G401.6 (cell line): ENCODE results near the gene SRP9.
A peak's percentile ranks its signal among the peaks of the same experiment; 100 is the strongest.
"Not testable (repeated sequence)": the region's sequence is repeated elsewhere in the genome, so short reads cannot be mapped to it uniquely, and the experiment has no call there.

Experiments used
- FAIRE-seq: peaks from 2 replicates; lab custom pipeline; 2012; peaks lifted over from hg19 to GRCh38; lab: Jason Lieb, UNC

Gene SRP9

DNA sequence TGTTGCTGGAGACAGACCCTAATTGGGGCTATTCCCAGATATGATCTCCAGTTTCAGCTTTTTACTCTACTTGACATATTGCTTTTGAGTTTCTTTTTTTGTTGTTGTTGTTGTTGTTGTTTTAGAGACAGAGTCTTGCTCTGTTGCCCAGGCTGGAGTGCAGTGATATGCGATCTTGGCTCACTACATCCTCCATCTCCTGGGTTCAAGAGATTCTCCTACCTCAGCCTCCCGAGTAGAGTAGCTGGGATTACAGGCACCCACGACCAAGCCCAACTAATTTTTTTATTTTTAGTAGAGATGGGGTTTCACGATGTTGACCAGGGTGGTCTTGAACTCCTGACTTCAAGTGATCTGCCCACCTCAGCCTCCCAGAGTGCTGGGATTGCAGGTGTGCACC lies 1.3 kb upstream of the SRP9 start:
- FAIRE-seq, result no peak

DNA sequence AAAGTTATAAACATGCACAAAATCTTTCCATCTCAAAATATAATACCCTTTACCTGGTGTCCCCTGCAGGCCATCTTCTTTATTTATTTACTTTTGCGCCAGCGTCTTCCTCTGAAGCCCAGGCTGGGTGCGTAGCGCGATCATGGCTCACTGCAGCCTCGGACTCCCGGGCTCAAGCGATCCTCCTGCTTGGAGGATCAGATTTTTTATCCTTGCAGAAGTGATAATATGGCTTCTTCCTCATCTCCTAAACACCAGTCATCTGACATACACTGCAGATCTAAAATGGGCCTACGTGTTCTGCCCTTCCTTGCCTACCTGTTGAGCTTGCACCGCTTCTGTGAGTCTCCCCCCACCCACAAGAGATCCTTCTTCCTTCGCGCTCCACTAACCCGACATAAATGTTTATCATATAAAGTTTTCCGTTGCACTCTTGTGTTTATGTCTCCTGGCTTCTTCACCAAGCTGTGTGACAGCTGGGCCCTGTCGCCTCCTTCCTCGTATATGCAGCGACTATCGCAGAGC lies 506 bp upstream of the SRP9 start:
- FAIRE-seq, result no peak

DNA sequence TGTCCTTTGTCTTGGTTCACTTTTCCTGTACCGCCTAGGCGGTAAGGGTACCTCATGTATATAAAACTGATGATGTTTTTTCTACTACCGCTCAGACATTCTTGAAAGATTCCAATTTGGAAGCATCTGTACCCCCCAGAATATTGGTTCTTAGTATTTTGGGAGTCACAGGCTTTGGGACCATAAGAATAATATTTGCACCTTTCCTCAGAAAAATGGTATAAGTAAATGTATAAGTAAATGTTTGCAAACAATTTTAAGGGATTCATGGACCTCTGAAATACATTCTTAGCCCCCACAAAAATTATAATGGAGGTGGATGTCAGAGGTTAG lies 677 bp downstream of the SRP9 start:
- no peak for FAIRE-seq

DNA sequence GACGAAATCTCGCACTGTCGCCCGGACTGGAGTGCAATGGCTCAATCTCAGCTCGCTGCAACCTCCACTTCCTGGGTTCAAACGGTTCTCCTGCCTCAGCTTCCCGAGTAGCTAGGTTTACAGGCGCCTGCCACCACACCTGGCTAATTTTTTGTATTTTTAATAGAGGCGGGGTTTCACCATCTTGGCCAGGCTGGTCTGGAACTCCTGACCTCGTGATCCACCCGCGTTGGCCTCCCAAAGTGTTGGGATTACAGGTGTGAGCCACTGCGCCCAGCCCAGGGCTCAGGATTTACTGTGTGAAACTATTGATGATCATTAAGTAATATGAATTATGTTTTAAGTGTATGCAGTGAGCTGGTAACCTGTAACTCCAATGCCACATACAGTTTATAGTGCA lies 1.5 kb downstream of the SRP9 start:
- FAIRE-seq, result not testable (repeated sequence)

DNA sequence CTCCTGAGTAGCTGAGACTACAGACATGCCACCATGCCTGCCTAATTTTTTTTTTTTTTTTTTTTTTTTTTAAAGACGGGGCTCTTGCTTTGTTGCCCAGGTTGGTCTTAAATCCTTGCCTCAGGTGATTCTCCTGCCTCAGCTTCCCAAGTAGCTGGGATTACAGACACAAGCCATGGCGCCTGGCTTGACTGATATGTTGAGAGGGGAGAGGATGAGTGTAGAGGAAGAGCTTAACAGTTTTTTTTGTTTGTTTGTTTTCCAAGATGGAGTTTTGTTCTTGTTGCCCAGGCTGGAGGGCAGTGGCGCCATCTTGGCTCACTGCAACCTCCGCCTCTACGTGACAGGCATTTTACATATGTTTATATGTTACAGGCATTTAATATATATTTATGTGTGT lies 2.5 kb downstream of the SRP9 start:
- FAIRE-seq, result no peak

DNA sequence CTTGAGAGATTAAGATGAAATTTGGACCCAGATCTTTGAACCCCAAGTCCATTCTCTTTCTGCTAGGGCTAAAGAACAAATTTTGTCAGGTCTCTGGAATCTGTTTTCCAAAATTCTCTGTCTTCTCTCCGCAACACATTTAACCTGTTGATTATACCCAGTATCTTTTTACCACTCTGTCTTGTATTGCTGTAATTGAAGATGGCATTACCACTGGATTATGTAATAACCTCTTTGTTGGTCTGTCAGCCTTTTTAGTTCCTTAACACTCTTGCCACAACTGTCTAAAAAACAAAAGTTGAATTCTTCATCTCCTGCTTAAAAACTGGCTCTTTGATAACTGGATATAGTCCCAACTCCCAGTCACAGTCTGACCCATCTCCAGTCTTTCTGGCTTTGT lies 3.0 kb downstream of the SRP9 start:
- FAIRE-seq, result no peak

DNA sequence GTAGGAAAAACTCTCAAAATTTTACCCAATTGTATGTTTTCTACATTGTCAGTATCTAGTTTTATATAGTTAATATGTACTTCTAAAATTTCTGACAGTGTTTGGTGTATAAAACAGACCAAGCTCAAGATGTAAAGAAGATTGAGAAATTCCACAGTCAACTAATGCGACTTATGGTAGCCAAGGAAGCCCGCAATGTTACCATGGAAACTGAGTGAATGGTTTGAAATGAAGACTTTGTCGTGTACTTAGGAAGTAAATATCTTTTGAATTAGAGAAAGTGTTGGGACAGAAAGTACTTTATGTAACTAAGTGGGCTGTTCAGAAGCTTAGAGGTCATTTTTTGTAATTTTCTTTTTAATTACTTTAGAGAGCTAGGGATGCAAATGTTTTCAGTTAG lies 11.5 kb downstream of the SRP9 start:
- peak; percentile 46 for FAIRE-seq

DNA sequence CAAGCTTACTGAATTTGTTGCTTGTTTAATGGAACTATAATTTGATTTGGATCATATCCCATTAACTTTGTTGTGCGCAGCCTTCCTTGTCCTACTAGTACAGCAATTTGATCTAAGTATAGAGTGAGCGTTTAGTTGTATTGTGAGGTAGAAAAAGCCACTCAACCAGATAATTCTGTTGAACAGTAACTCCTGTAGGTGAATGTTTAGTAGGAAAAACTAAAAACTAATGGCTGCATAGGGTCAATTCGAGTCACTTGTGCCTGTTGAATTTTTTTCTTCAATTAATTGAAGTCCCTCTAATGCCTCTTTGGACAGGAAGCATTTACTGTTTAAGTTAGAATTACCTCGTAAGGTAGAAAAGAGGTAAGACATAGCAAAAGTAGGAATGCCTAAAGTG lies 17.3 kb downstream of the SRP9 start:
- FAIRE-seq, result no peak

DNA sequence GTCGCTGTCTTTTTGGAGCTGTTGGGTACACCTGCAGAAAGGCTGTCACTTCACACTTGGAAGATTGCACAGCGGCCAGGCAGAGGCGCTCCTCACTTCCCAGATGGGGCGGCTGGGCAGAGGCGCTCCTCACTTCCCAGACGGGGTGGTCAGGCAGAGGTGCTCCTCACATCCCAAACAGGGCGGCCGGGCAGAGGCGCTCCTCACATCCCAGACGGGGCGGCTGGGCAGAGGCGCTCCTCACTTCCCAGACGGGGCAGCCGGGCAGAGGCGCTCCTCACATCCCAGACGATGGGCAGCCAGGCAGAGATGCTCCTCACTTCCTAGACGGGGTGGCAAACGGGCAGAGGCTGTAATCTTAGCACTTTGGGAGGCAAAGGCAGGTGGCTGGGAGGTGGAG lies 18.5 kb downstream of the SRP9 start:
- FAIRE-seq, result not testable (repeated sequence)

DNA sequence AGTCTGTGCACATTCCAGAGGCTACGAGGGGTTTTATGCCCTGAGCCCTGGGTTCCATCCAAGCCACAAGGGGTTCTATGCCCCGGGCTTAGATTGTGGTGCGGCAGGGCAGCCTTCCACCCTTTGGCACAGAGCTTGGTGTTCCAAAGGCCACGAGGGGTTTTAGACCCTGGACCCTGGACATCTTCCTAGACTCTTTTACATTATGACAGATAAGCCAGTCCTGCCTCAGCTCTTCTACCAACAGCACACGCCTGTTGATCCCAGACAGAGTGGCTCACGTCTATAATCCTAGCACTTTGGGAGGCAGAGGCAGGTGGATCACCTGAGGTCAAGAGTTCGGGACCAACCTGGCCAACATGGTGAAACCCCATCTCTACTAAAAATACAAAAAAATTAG lies 23.5 kb downstream of the SRP9 start:
- not testable (repeated sequence) for FAIRE-seq

DNA sequence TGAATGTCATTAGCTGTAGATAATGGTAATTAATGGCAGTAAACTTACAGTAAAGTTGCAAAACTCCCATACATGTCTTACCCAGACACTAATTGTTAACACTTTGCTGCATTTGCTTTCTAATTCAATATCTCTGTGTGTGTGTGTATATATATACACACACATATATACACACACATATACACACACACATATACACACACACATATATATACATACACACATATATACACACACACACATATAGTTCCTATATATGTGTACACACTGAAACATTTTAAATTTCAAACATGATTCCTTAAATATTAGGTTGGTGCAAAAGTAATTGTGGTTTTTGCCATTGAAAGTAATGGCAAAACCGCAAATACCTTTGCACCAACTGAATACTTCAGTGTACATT lies 28.6 kb downstream of the SRP9 start:
- FAIRE-seq, result no peak

DNA sequence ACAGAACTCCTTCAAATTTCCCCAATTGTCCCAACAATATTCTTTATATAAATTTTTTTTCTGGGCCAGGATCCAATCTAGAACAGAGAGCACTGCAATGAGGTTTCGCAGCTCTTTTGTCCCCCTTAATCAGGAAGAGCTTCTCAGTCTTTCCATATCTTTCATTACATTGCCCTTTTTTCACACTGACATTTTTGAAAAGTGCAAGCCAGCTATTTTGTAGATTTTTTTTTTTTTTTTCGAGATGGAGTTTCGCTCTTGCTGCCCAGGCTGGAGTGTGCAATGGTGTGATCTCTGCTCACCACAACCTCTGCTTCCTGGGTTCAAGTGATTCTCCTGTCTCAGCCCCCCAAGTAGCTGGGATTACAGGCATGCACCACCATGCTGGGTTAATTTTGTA lies 29.1 kb downstream of the SRP9 start:
- FAIRE-seq, result not testable (repeated sequence)

DNA sequence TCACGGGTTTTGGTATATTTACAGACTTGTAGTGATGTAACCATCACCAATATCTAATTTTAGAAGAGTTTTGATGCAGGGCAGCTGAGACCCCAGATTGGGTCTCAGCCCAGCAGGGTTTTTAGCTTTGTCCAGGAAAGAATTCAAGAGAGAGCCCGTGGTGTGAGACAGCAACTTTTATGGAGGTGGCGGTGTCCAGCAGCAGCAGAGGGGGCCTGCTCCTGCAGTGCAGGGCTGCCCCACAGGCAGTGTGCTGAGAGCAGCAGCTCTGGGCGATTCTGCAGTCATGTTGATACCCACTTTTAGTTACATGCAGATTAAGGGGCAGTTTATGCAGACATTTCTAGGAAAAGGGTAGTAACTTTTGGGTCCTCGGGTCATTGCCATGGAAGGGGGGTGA lies 30.5 kb downstream of the SRP9 start:
- no peak for FAIRE-seq

DNA sequence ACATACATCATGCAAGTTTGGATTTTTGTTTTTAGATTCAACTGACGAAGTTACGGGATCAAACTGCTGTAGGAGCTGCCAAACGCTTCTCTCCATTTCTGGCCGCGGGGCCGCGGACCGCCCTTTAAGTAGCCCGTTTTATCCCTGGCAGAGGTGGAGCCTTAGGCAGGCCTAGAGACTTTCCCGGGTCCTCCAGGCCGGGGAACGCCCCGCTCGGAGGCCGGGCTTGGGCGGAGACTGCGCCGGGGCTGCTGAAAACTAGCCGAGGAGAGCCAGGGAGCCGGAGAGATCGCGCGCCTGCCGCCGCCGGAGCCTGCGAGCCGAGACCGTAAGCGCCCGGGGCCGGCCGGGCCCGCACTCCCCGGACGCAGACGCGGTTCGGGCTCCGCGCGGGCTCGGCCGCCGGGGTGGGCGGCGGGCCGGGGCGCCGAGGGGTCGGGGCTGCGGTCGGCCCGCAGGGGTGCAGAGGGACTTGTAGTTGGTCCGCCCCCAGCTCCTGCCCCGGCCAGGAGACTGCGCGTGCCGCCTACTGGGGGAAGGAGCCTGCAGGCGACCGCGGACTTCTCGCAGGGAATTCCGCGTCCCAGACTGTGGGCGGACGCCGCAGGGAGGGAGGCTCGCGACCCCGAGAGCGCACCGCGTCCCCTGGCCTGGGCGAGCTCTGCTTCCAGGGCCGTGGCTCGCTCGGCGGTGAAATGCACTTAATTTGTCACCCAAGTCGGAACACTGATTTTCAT lies 32.4 kb downstream of the SRP9 start, which contains the start of gene EPHX1:
EPHX1 (plus strand) TSS at position 283 of the 737 bp plus-strand sequence. CDS start 18,606 bp downstream, outside the sequence.
- FAIRE-seq, result peak; percentile 88

DNA sequence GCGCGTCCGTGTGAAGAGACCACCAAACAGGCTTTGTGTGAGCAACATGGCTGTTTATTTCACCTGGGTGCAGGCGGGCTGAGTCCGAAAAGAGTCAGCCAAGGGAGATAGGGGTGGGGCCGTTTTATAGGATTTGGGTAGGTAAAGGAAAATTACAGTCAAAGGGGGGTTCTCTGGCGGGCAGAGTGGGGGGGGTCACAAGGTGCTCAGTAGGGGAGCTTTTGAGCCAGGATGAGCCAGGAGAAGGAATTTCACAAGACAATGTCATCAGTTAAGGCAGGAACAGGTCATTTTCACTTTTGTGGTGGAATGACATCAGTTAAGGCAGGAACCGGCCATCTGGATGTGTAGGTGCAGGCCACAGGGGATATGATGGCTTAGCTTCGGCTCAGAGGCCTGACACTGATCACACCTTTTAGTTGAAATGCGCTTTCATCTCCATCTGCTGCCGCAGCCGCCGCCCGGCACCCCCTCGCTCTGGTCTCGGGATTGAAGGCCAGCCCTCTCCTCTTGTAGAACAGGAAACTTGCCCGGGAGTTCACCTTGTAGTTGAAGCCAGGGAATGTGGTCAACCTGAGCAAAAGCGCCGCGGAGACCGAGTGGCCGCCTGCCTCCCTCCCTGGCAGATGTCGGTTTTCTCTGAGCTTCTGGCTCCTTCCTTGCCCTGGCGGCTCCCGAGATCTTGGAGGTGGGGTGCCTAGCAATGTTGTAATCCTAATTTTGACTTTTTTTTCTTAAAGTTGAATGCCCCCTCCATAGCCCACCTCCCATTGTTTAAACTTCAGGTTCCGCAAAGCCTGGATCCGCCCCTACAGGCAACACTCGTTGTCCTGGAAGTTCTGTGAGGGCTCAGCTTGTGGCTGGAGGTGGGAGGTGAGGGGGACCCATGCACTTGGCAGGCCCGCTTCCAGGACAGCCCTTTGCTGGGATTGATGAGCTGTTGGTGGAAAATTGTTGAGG lies 33.2 kb downstream of the SRP9 start:
- not testable (repeated sequence) for FAIRE-seq

DNA sequence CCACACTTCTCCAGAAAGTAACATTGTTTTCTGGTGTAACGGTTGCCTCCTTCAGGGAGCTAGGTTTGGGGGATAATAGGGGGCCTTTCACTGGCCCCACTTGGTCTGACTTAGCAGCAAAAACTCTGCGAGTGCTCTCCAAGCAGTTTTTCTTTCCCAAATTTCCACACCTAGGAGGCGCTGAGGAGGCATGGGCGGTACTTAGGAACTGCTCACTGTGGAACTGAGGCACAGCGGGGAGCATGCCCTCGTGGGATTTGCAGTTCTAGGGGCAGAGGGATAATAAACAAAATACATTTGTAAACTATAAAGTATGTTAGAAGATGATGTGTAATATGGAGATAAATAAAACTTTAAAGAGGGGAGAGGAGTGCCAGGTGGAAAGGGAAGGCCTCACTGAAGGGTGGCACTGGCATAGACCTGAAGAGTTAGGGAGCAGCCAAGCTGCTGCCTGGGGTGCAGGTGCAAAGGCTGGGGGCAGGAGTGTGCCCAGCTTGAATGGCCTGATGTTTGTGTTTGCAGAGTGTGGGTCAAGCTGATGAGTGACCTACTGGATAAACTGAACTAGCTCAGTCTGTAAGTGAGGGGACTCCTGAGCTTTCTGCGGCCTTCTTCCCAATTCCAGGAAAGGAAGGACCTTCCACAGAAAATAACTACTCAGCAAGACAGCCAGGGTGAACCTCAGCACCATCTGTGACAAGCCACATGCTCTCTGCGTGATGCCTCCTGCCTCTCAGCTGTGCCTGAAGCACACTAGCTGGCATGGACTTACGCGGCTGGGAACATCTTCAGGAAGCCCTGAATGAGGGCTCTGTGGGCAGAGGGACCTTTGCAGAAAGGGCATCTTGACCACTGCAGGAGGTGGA lies 34.2 kb downstream of the SRP9 start:
- FAIRE-seq, result no peak

DNA sequence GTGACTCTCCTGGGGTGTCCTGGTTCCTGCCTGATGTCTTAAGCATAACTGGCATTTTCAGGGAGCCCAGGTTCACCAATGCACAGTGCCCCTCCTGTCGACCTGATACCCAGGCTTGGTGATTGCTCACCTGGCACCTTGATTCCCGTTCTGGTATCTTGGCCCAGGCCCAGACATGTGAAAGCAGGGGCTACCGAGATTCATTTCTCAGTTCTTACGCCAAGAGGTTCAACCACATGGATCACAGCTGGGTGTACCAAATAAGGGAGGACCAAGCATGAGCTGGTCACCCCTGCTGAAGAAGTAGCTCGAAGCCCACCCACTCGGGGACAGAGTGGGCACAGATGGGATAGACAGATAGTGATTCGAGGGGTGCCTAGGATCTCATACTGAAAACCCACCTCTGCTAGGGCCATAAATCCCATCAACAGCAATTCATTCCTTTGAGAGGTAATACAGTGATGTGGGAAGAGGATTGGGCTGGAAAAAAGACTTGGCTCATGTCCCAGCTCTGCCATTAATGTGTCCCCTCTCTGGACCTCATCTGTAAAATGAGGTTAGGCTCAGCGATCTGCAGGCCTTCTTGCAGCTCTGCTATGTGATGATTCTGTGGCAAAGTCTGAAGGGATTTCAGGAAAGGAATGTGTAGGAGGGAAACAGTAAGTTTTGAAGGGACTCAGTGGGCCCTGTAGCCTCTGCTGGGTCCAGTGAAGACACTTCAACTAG lies 35.0 kb downstream of the SRP9 start:
- FAIRE-seq, result no peak

DNA sequence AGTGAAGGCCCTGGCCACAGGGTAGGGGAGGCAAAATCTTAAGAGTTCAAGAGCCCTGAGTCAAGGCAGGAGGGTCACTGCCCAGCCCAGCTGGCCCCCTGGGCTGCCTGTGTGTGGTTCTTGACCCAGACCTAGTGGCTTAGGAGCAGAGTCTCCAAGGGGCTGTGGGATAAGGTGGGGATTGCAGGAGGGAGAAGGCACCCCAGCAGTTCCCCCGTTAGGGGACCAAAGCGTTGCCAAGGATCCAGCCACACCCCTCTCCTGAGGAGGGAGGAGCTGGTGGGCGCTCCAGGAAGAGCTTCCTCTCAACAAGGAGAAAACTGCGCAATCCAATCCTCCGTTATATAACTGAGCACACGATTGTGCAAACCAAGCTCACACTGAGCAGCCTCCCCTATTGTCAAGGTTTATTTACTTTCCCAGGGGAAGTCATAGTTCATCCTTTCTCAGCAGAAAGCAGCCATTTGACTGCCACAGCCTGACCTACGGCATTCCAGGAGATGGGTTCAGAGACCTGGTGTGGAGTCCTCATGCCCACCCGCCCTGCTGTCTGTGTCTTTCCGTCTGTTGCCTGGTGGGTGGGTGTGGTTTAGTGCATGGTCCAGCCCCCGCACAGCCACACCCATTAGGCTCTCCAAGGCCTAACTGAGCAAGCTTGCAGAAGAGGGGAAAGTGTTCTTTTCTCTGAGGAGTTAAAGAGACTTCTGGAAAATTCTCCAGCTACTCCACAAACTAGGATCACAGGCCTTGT lies 35.8 kb downstream of the SRP9 start:
- no peak for FAIRE-seq

DNA sequence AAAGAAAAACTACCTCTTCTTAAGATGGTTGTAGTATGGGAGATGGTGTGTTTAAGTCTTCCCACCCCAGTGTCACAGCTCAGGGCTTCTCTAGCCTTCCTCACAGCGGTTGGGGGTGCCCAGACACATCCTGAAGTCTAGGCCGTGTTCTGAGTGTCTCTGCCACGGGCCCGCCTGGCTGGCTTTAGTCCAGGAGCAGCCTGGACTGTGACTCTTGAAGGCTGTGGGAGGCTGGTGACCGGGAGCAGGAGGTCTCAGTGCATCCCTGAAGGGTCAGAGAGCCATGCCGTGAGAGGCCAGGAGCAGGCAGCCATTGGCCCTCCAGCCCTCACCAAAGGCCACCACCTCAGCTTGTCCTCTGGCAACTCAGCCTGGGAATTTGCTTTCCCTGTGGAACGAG lies 36.8 kb downstream of the SRP9 start:
- FAIRE-seq, result no peak

DNA sequence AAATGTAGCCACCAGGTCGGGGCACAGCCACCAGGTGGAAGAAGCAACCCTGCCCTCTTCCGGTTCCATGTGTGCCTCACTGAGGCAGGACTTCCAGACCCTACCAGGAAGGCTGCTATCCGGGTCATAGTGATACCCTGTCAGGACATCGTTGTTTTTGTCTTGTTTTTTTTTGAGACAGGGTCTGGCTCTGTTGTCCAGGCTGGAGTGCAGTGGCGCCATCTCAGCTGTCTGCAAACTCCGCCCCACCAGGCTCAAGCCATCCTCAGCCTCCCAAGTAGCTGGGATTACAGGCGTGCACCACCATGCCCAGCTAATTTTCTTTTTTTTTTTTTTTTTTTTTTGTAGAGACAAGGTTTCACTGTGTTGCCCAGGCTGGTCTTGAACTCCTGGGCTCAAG lies 37.5 kb downstream of the SRP9 start:
- not testable (repeated sequence) for FAIRE-seq
